Activated naive CD8-positive, alpha-beta T cell treated with anti-CD3 and anti-CD28 coated beads, Interleukin-2, amount 50 U/mL, for 16 hours (primary cell): Measurements from ENCODE around the gene SLC30A1.
"Not testable (repeated sequence)": the region's sequence is repeated elsewhere in the genome, so short reads cannot be mapped to it uniquely, and the experiment has no call there.

Source experiments
- DNase-seq: peaks from one replicate; pipeline ENCODE4 v3.0.0-alpha.2; 2020; ENCODE audit warnings: low read depth, low spot score

SLC30A1 gene

GRCh38 chr1:211548321-211549091, 30.5 kb downstream of the SLC30A1 start:
- DNase-seq = no peak

GRCh38 chr1:211547710-211548109, 31.3 kb downstream of the SLC30A1 start:
- DNase-seq = no peak

DNA sequence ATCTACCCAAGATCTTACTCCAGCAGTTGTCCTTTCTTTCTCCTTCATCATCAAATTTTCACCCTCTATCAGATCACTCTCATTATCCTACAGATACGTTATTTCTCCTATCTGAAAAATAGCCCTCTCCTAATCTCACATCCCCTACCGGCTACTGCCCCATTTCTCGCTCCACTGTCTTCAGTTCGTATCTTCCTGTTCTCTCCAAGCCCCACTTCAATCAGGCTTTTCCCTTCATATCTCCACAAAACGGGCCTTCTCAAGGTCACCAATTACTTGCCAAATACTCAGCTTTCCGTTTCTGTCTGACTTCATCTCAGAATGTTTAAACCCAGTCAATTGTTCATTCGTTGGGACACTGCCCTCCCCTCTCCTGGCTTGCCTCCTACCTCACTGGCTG, 32.4 kb downstream of the SLC30A1 start:
- DNase-seq = no peak

GRCh38 chr1:211543025-211543424, 35.9 kb downstream of the SLC30A1 start:
- no peak for DNase-seq

- no peak for DNase-seq
Observed at GRCh38 chr1:211541720-211542477, 37.1 kb downstream of the SLC30A1 start.

- no peak for DNase-seq
Observed at GRCh38 chr1:211541278-211541677, 37.7 kb downstream of the SLC30A1 start.

DNA sequence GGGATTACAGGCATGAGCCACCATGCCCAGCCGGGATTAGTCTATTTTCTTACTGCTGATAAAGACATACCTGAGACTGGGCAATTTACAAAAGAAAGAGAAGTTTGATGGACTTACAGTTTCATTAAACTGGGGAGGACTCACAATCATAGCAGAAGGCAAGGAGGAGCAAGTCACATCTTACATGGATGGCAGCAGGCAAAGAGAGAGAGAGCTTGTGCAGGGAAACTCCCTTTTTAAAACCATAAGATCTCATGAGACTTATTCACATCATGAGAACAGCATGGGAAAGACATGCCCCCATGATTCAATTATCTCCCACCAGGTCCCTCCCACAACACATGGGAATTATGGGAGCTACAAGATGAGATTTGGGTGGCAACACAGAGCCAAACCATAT, 38.1 kb downstream of the SLC30A1 start:
- DNase-seq = not testable (repeated sequence)

DNA sequence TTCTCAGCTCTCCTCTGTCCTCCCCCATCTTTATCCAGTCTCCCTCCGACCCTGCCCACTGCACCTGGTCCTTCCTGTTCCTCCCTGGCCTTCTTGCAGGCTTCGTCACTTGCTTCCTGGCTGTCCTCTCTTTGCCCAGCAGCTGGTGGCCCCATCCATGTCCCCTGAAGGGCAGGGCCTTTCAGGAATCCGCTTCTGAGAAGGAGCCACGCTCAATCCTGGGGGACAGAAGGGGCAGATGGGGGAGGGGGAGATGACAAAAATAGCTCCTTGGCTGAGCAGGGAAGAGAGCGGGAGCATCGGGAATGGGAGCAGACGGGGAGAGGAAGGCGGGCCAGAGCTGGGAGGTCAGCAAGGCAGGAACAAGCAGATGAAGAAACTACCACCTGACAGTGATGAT, 40.7 kb downstream of the SLC30A1 start:
- DNase-seq = no peak

DNA sequence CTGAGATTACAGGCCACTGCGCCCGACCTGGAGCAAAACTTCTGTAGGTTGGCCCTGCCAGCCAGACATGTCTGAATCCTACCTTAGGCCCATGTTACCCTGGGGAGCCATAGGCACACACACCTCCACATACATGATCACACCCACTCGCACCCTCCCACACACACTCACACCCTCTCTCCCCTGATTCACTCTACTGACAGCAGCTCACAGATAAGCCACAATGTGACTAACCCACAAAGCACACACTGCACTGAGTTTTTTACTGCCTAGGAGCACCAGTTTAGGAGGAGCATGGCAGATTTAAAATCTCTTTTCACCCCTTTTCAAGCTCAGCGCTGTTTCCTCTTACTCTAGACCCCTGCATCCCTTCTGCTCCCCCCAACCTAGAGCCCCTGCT, 41.7 kb downstream of the SLC30A1 start:
- no peak for DNase-seq

DNA sequence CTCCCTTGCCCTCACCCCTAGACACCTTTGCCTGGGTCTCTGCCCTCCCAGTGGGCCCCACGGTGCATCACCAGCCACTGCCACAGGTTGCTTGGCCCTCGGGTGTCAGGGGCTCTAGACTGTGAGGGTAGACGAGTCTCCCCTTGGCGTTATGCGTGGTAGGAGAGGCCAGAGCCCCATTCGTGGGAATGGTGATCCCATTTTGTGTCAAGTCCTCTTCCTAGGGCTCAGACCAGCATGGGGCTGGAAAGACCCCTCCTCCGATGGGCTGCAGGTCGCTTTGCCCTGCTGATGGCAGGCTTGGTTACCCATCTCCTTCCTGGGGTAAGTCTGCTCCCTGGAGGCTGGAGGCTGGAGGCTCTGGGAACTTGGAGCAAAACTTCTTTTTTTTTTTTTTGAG, 42.4 kb downstream of the SLC30A1 start:
- DNase-seq = no peak

DNA sequence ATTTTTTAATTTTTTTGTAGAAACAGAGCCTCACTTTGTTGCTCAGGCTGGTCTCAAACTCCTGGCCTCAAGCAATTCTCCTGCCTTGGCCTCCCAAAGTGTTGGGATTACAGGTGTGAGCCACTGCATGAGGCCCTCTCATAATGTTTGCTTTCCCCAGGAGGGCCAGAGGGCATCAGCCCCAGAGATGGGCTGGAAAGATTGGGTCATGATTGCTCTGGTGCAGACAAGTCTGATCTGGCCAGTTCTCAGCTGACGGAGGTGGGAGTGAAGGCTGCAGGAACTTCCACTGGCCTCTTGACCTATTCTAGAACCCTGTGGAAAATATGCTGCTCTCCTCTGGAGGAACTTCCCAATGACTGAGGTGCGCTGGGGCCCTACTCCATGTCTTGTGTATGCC, 43.6 kb downstream of the SLC30A1 start:
- DNase-seq = no peak

- DNase-seq = no peak
Observed at GRCh38 chr1:211534545-211535291, 44.2 kb downstream of the SLC30A1 start.

GRCh38 chr1:211532088-211532444, 46.9 kb downstream of the SLC30A1 start:
- DNase-seq = no peak

DNA sequence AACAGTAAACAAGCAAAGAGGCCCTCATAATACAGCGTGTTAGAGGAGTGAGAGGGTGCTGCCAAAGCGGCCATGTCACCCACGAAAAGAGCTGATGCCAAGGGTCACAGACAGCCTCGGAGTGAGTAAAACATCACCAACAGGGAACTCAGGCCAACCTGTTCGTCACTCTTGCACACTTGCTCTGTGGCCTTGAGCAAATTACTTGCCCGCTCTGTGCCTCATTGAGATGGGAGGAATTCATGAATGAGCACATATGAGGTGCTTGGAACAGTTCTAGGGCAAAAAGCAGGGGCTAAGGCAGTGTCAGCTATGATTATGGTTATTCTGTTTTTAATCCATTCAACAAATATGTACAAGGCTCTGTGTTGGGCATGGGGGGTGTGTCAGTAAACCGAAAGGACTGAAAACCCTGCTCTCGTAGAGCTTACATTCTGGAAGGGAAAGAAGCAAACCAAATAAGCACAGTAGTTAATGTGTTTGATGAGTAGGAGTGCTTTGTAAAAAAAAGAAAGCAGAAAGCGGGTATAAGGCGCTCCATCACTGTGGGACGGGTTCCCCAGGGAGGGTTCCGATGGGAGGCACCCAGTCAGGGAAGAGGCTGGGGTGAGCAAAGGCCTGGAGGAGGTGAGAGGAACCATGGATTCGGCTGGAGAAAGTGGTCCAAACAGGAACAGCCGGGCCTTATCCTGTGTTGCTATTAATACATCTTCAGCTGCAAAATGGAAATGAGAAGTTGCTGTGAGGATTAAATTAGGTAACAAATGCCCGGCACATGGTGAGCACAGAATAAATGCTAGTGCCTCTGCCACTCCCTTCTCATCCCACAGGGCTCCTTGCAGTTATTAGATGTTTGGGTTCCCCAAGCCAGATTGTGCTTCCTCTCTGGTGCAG, 47.5 kb downstream of the SLC30A1 start:
- no peak for DNase-seq

- DNase-seq = no peak
Observed at GRCh38 chr1:211530102-211530501, 48.9 kb downstream of the SLC30A1 start.

GRCh38 chr1:211529453-211529852, 49.5 kb downstream of the SLC30A1 start:
- no peak for DNase-seq

DNA sequence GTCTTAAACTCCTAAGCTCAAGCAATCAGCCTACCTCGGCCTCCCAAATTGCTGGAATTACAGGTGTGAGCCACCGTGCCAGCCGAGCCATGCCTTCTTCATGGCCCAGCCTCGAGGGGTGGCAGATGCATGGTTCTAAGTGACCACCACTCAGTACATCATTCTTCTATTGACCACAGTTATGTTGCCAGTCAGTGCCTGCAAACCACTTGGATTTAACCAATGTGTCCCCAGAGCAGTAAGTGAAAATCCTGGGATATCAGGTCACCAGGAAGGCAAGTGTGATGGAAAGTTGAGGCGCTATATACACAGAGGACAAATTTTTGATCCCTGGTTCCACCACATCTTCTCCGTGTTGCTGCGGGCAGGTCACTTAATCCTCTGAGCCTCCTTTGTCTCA, 50.0 kb downstream of the SLC30A1 start:
- no peak for DNase-seq

- DNase-seq = no peak
Observed at GRCh38 chr1:211527888-211528287, 51.1 kb downstream of the SLC30A1 start.

DNA sequence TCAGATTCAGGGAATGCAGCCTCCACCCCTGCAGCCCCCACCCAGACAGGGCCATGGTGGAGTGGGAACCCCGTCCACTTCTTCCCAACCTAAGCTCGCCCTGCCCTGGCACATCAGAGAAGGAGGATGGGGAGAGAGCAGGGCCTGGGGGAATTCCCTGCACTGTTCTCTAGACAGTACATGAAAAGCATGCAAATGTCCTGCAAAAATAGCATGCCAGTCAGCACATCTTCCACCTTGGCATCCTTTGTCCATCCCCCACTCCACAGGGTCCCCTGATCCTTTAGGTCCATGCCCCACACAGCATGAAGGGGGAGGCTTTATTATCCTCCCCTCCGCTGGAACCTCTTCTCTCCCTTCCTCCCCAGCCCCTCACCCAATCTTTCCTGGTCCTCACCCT, 52.0 kb downstream of the SLC30A1 start:
- DNase-seq = no peak

DNA sequence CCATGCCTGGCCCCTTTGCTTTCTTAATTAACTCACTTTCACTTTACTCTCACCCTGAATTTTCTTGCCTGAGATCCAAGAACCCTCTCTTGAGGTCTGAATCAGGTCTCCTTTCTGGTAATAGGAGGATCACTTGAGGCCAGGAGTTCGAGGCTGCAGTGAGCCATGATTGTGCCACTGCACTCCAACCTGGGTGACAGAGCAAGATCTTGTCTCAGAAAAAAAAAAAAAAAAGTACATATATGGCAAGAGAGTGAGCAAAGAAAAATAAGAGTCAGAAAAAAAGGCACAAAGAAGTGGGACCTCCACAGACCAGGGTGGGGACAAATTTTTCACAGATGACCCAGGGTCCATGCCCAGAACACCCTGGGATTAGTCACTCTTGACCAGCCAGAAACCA, 52.9 kb downstream of the SLC30A1 start:
- no peak for DNase-seq

GRCh38 chr1:211525101-211525676, 53.8 kb downstream of the SLC30A1 start:
- DNase-seq = no peak
